ENCODE results near the gene DTNB.

The DTNB gene

DNA sequence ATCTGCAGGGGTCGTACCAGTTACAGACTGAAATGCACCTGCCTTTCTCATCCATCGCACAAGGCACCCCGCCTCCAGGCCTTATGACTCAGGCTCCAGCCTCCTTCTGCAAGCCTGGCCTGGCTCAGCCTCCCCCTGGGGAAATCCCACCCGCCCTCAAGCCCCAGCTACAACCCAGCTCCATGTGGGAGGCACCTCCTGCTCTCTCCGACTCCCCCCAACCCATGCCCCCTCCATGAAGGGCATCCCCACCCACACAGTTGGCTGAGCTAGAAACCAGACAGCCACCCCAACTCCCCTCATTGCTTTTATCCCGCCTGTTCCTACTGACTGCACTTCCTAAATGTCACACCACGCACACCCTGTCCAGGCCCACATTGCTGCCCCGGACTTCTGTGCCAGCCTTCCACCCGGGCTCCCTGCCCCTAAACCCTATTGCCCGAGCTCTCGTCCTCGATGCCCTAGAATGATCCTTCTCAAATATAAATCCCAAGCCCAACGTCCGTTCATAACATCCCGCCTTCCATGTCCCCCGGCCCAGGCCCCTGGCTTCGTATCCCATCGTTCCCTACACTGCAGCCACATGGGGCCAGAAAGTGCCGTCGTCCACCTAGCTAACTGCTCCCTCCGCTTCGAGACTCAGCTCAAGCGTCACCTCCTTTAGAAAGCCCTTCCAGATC is 341.6 kb downstream of the DTNB start:
- DNase-seq (ENCODE audit: low read depth): no peak
- H3K4me3 ChIP-seq (replicated peaks; ENCODE audit: low read depth, low read length): no peak overlapping the region
- TF ChIP-seq, protein P1, sequence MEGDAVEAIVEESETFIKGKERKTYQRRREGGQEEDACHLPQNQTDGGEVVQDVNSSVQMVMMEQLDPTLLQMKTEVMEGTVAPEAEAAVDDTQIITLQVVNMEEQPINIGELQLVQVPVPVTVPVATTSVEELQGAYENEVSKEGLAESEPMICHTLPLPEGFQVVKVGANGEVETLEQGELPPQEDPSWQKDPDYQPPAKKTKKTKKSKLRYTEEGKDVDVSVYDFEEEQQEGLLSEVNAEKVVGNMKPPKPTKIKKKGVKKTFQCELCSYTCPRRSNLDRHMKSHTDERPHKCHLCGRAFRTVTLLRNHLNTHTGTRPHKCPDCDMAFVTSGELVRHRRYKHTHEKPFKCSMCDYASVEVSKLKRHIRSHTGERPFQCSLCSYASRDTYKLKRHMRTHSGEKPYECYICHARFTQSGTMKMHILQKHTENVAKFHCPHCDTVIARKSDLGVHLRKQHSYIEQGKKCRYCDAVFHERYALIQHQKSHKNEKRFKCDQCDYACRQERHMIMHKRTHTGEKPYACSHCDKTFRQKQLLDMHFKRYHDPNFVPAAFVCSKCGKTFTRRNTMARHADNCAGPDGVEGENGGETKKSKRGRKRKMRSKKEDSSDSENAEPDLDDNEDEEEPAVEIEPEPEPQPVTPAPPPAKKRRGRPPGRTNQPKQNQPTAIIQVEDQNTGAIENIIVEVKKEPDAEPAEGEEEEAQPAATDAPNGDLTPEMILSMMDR (IDR thresholded peaks at IDR 0.05; ENCODE audit: low read length, missing control alignments): no peak

DNA sequence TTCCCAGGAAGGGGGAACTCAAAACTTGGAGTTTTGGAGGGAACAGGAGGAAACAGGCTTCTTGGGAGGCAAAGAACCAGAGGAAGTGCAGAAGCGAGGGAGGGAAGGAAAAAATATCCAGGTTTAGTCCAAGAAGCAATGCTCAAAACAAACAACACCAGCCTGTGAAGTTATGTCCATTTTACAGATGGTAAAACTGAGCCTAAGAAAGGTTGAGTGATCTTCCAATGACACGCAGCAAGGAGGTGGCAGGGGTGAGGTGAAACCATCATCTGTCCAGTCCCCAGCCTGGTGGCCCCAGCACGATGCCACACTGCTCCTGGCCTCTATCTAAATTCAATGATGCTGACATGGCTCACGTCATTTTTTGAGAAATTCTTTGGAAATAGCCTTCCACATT is 342.4 kb downstream of the DTNB start:
- TF ChIP-seq, protein P1 (IDR thresholded peaks at IDR 0.05; ENCODE audit: low read length, missing control alignments): no peak
- no peak overlapping the region for H3K4me3 ChIP-seq (replicated peaks; ENCODE audit: low read depth, low read length)
- DNase-seq (ENCODE audit: low read depth): no peak

DNA sequence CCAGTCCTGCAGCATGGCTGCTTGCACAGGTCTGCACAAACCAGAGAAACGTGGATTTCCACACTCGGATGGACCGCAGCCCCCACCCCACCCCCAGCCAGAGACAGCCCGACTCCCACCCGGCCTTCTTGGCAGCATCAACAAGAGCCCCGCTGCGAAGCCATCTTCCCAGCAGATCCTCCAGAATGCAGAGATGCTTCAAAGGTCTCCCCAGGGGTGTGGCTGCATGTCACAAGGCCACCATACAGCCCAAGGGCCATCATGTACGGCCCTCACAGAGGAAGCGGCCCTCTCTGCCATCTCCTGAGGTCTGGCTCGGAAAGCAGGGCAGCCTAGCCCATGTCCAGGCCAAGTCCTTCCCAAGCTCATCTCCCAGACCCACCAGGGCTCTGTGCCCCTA is 343.1 kb downstream of the DTNB start:
- no peak for DNase-seq (ENCODE audit: low read depth)
- no peak overlapping the region for H3K4me3 ChIP-seq (replicated peaks; ENCODE audit: low read depth, low read length)
- TF ChIP-seq, protein P1 (IDR thresholded peaks at IDR 0.05; ENCODE audit: low read length, missing control alignments): no peak

DNA sequence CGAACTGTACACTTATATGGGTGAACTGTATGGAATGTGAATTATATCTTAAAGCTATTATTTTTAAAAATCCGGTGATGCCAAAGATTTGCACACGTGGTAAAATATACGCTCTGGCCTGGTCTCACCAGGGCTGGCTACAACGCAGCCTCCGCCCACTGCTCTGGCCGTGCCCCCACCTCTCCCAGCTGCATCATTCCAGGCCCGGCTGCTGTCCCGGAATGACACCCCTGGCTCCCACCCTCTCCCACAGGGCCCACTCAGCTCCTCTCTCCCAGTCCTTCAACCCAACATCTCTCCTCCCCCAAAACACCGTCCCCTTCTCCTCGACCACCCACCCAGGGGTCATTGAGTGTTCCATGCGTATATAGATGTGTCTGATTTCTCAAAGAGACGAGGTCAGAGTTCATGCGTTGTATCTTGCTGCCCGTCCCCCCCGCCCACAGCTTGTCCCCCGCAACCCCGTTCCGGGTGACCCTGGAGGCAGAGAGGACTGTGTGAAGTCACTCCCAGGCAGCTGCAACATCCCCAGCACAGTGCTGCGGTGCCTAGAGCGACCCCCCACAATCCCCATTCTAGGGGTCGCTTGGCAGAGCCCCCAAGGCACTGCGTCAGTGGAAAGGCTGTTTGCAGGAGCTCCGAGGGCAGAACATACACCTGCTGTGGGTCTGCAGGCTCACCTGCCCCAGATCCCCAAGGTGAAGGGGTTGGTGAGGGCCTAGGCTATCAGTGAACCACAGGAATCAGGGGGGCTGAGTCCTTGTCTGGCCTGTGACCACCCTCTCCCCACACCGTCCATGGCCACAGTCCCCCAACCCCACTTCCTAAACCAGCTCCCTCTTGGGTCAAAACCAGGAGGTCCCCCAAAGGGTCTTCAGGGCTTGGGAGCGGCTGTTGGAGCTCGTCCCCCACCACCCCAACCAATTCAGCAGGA is 345.0 kb downstream of the DTNB start:
- H3K4me3 ChIP-seq (replicated peaks; ENCODE audit: low read depth, low read length): no peak overlapping the region
- DNase-seq (ENCODE audit: low read depth): no peak
- TF ChIP-seq, protein P1 (IDR thresholded peaks at IDR 0.05; ENCODE audit: low read length, missing control alignments): no peak

Measured in fibroblast of pulmonary artery (primary cell).